ENCODE data around the gene BAIAP3. TPM values are rescaled to one million over a fixed set of nuclear protein-coding genes. Genes with fewer than 3 reads are reported as not detected.

The BAIAP3 gene
- total and polyA plus RNA-seq, 2 of the 4 experiments (the other 2 are of a cell fraction) = 0.36 to 0.65 TPM

- peaks cover 80% of the 10 kb centered on the region for H4K20me1 ChIP-seq (ENCODE audit: insufficient read depth, low read length)
- WGBS, 2 experiments (ENCODE audit: extremely low coverage in 2 of 2, insufficient read length in 1 of 2) = 90% methylated on average over 12 of the region's 15 CpGs; no CpG with 5 or more reads in 1 of the 2 experiments
- H2AFZ ChIP-seq (replicated peaks; ENCODE audit: low read length, poor library complexity) = no peak overlapping the region
- ChIA-PET POLR2A (ENCODE audit: unreplicated experiment) (no interaction called here), CTCF (no interaction called here)
- no peak overlapping the region for H3K27ac ChIP-seq (ENCODE audit: insufficient read depth, low read length)
- no peak overlapping the region for H3K4ac ChIP-seq (ENCODE audit: low read depth, low read length)
- TF ChIP-seq RAD21 (IDR thresholded peaks at IDR 0.05; ENCODE audit: low read length) = no peak
- TF ChIP-seq MAZ (IDR thresholded peaks at IDR 0.05; ENCODE audit: borderline replicate concordance, low read depth, low read length) = no peak
- TF ChIP-seq MXI1 (IDR thresholded peaks at IDR 0.05; ENCODE audit: borderline replicate concordance, low read depth, low read length) = no peak
- TF ChIP-seq SMC3 (IDR thresholded peaks at IDR 0.05; ENCODE audit: low read depth, low read length) = no peak
- TF ChIP-seq CHD1 (IDR thresholded peaks at IDR 0.05; ENCODE audit: low read depth, low read length) = no peak
- TF ChIP-seq POLR2A (IDR thresholded peaks at IDR 0.05; ENCODE audit: low read depth, low read length) = no peak
- TF ChIP-seq NFE2L2 (IDR thresholded peaks at IDR 0.05; ENCODE audit: low read depth, low read length) = no peak
- no peak for TF ChIP-seq FOS (IDR thresholded peaks at IDR 0.05; ENCODE audit: low read depth, low read length)
- TF ChIP-seq CTCF (conservative IDR thresholded peaks at IDR 0.05; ENCODE audit: low read depth, low read length) = no peak
- no peak overlapping the region for H3K9ac ChIP-seq (ENCODE audit: low read depth, low read length)
- no peak overlapping the region for H3K56ac ChIP-seq (ENCODE audit: extremely low read depth, insufficient read depth, low read length)
- peaks cover 12% of the 10 kb centered on the region for H3K9me1 ChIP-seq (ENCODE audit: insufficient read depth, low read length)
- no peak overlapping the region for H2AK9ac ChIP-seq (replicated peaks; ENCODE audit: low read depth, low read length, poor library complexity)
- no peak overlapping the region for H4K91ac ChIP-seq (ENCODE audit: insufficient read depth, low read depth, low read length)
- no TSS peak for BruUV-seq (replicated peaks)
- H4K8ac ChIP-seq (ENCODE audit: low read depth in 2 of 2, low read length in 2 of 2) = no peak overlapping the region
- H3K79me1 ChIP-seq (ENCODE audit: low read depth in 1 of 2, low read length in 2 of 2) = peaks cover 3 to 39% of the 10 kb centered on the region in 2 experiments
- H3K23ac ChIP-seq (ENCODE audit: low read depth, low read length) = peak overlapping the region; percentile 29; the same call in 1 of the 2 replicates
- dilution Hi-C loops (cut with HindIII; ENCODE audit: low sequenced_read_pairs, unreplicated experiment) (no loop called here), intact Hi-C loops (cut with micrococcal nuclease) (no loop called here), in situ Hi-C loops (cut with MboI; ENCODE audit: low sequenced_read_pairs) (no loop called here)
- H2BK15ac ChIP-seq (ENCODE audit: low read depth, low read length) = no peak overlapping the region
- H2BK120ac ChIP-seq (ENCODE audit: low read depth, low read length) = no peak overlapping the region
- peaks cover 49% of the 10 kb centered on the region for H3K36me3 ChIP-seq (ENCODE audit: control insufficient read depth, insufficient read depth, low read length)
- H3K4me1 ChIP-seq (ENCODE audit: control insufficient read depth, insufficient read depth, low read length) = peaks cover 15% of the 10 kb centered on the region
- no peak overlapping the region for H3K14ac ChIP-seq (replicated peaks; ENCODE audit: low read depth, low read length)
- DNase-seq (no peak), ATAC-seq (ENCODE audit: low read depth) (no peak)
- no peak overlapping the region for H3K4me3 ChIP-seq (ENCODE audit: insufficient read depth, low read depth, low read length)
- H2AK5ac ChIP-seq (ENCODE audit: low read depth, low read length) = no peak overlapping the region
- H3K27me3 ChIP-seq (ENCODE audit: control insufficient read depth, insufficient read depth, low read length) = no peaks in the 10 kb centered on the region
- H3K18ac ChIP-seq (ENCODE audit: low read depth, low read length) = no peak overlapping the region
- no peak overlapping the region for H4K5ac ChIP-seq (ENCODE audit: low read depth, low read length)
- no peak overlapping the region for H2BK20ac ChIP-seq (ENCODE audit: low read depth, low read length)
- H3K4me2 ChIP-seq (ENCODE audit: low read depth, low read length) = no peak overlapping the region
- H2BK5ac ChIP-seq (ENCODE audit: low read depth, low read length, poor library complexity, severe bottlenecking) = no peak overlapping the region
- no peaks in the 10 kb centered on the region for H3K9me3 ChIP-seq (ENCODE audit: control insufficient read depth, insufficient read depth, low read length)
These were observed 20.5 kb upstream of the BAIAP3 start for GRCh38 chr16:1312903-1313302.

All from IMR-90 (cell line).